K562 (cell line): ENCODE results near the gene FSTL4.

ENCODE experiments used
- BRCA1 ChIP-seq, 2 experiments: fragments of 450-650 bp in 1 of 2; sonication (generic) in 1 of 2; formaldehyde crosslinking in 1 of 2; IDR thresholded peaks; 2 replicates each; pipeline versions ENCODE4 v1.5.0 to v1.6.1; 2017 to 2020; ENCODE audit warnings: mild to moderate bottlenecking in 1 of 2, missing genetic modification reagents in 1 of 2
- CBFA2T3 ChIP-seq: fragments of 450-650 bp; IDR thresholded peaks from 2 replicates; pipeline ENCODE4 v1.6.1; 2017
- NCOA4 ChIP-seq: fragments of 450-650 bp; IDR thresholded peaks from 2 replicates; pipeline ENCODE4 v1.6.1; 2018; ENCODE audit warnings: mild to moderate bottlenecking; ENCODE audit not compliant: partially characterized antibody
- NRF1 ChIP-seq, 2 experiments: fragments of 450-650 bp; IDR thresholded peaks in 1 of 2; conservative IDR thresholded peaks in 1 of 2; 2 replicates each; pipeline ENCODE4 v1.6.1; 2014; ENCODE audit warnings: mild to moderate bottlenecking in 2 of 2
- POLR2A ChIP-seq: fragments of 450-650 bp; conservative IDR thresholded peaks from 2 replicates; pipeline ENCODE4 v1.6.1; 2016
- POLR2AphosphoS5 ChIP-seq: IDR thresholded peaks from 2 replicates; pipeline ENCODE4 v1.6.1; 2011; ENCODE audit warnings: mild to moderate bottlenecking, low read depth, low read length, moderate library complexity; ENCODE audit not compliant: control insufficient read depth, insufficient read depth
- RHOXF2B ChIP-seq: fragments of 250-450 bp; sonication (Bioruptor Pico); conservative IDR thresholded peaks from 2 replicates; pipeline ENCODE4 v1.5.1; 2021
- SMC3 ChIP-seq: conservative IDR thresholded peaks from 2 replicates; pipeline ENCODE4 v1.6.1; 2011; ENCODE audit warnings: low read depth, low read length, improper control_type of control experiment; ENCODE audit not compliant: insufficient read depth
- ZKSCAN8 ChIP-seq: fragments of 200-800 bp; sonication (Bioruptor generic); IDR thresholded peaks from 2 replicates; pipeline ENCODE4 v1.6.1; 2016; ENCODE audit warnings: missing genetic modification characterization, missing compliant biosample characterization
- ZNF175 ChIP-seq: fragments of 200-800 bp; sonication (Bioruptor generic); IDR thresholded peaks from 2 replicates; pipeline ENCODE4 v1.6.1; 2016; ENCODE audit warnings: low read depth, mild to moderate bottlenecking, missing genetic modification characterization, missing compliant biosample characterization
- TF ChIP-seq, protein P1 (sequence below), 3 experiments: IDR thresholded peaks in 2 of 3; conservative IDR thresholded peaks in 1 of 3; 2 replicates each; pipeline ENCODE4 v1.5.1; 2011 to 2012; ENCODE audit warnings: low read length in 3 of 3, mild to moderate bottlenecking in 3 of 3, control low read depth in 2 of 3, improper control_type of control experiment in 1 of 3, inconsistent platforms in 1 of 3, low read depth in 1 of 3, mixed read lengths in 1 of 3, moderate library complexity in 1 of 3; ENCODE audit not compliant: insufficient read depth in 2 of 3
- TF ChIP-seq, protein P2 (sequence below), 2 experiments: fragments of 450-650 bp in 1 of 2; sonication (generic) in 1 of 2; formaldehyde crosslinking in 1 of 2; IDR thresholded peaks; 2 replicates each; pipeline versions ENCODE4 v1.7.1 to v1.9.0; 2016 to 2022; ENCODE audit warnings: inconsistent platforms in 1 of 2, mild to moderate bottlenecking in 1 of 2, missing genetic modification reagents in 1 of 2

DNA sequence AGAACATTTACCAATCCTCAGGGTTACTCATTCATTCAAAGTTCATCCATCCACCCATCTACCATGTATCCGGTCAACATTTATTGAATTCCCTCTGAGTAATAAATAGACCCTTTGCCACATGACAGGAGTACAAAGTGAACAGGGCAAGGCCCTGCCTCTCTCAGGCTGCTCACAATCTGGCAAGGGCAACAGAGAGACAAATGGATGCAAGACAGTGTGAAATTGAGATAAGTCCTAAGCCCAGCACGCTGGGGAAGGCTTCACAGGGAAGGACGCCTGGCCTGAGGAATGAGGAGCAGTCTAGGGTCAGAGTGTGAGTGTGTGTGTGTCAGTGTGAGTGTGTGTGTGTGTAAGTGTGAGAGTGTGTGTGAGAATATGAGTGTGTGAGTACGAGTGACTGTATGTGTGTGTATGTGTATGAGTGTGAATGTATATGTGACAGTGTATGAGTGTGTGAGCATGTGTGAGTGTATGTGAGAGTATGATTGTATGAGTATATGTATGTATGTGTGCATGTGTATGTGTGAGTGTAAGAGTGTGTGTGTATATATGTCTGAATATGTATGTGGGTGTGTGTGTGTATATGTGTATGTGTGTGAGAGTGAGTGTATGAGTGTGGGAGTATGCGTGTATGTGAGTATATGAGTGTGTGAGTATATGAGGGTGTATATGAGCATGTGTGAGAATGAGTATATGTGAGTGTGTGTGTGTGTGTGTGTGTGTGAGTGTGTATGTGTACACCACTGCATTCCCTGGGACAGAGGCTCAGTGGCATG, 145.6 kb downstream of the FSTL4 start:
- no peak for TF ChIP-seq RHOXF2B (CRISPR knock-in tag)
- TF ChIP-seq POLR2AphosphoS5: no peak
- TF ChIP-seq NRF1 (conservative IDR thresholded peaks at IDR 0.05 in 1 of 2, IDR thresholded peaks at IDR 0.05 in 1 of 2): no peak
- TF ChIP-seq ZNF175 (CRISPR knock-in tag): no peak
- TF ChIP-seq BRCA1 (IDR thresholded peaks at IDR 0.05): no peak
- TF ChIP-seq BRCA1 (CRISPR knock-in tag; IDR thresholded peaks at IDR 0.05): no peak
- TF ChIP-seq ZKSCAN8 (CRISPR knock-in tag): no peak
- no peak for TF ChIP-seq POLR2A
- TF ChIP-seq, protein P1, sequence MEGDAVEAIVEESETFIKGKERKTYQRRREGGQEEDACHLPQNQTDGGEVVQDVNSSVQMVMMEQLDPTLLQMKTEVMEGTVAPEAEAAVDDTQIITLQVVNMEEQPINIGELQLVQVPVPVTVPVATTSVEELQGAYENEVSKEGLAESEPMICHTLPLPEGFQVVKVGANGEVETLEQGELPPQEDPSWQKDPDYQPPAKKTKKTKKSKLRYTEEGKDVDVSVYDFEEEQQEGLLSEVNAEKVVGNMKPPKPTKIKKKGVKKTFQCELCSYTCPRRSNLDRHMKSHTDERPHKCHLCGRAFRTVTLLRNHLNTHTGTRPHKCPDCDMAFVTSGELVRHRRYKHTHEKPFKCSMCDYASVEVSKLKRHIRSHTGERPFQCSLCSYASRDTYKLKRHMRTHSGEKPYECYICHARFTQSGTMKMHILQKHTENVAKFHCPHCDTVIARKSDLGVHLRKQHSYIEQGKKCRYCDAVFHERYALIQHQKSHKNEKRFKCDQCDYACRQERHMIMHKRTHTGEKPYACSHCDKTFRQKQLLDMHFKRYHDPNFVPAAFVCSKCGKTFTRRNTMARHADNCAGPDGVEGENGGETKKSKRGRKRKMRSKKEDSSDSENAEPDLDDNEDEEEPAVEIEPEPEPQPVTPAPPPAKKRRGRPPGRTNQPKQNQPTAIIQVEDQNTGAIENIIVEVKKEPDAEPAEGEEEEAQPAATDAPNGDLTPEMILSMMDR (IDR thresholded peaks at IDR 0.05 in 2 of 3, conservative IDR thresholded peaks at IDR 0.05 in 1 of 3; ENCODE audit: insufficient read depth in 2 of 3, low read depth in 1 of 3, low read length in 3 of 3): no peak
- no peak for TF ChIP-seq CBFA2T3
- TF ChIP-seq NCOA4: no peak
- TF ChIP-seq, protein P2, sequence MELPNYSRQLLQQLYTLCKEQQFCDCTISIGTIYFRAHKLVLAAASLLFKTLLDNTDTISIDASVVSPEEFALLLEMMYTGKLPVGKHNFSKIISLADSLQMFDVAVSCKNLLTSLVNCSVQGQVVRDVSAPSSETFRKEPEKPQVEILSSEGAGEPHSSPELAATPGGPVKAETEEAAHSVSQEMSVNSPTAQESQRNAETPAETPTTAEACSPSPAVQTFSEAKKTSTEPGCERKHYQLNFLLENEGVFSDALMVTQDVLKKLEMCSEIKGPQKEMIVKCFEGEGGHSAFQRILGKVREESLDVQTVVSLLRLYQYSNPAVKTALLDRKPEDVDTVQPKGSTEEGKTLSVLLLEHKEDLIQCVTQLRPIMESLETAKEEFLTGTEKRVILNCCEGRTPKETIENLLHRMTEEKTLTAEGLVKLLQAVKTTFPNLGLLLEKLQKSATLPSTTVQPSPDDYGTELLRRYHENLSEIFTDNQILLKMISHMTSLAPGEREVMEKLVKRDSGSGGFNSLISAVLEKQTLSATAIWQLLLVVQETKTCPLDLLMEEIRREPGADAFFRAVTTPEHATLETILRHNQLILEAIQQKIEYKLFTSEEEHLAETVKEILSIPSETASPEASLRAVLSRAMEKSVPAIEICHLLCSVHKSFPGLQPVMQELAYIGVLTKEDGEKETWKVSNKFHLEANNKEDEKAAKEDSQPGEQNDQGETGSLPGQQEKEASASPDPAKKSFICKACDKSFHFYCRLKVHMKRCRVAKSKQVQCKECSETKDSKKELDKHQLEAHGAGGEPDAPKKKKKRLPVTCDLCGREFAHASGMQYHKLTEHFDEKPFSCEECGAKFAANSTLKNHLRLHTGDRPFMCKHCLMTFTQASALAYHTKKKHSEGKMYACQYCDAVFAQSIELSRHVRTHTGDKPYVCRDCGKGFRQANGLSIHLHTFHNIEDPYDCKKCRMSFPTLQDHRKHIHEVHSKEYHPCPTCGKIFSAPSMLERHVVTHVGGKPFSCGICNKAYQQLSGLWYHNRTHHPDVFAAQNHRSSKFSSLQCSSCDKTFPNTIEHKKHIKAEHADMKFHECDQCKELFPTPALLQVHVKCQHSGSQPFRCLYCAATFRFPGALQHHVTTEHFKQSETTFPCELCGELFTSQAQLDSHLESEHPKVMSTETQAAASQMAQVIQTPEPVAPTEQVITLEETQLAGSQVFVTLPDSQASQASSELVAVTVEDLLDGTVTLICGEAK (IDR thresholded peaks at IDR 0.05): no peak
- TF ChIP-seq, protein P2 (CRISPR knock-in tag; IDR thresholded peaks at IDR 0.05): no peak
- no peak for TF ChIP-seq SMC3
